Measurements from ENCODE around the gene THSD7A. TPM values are rescaled to one million over a fixed set of nuclear protein-coding genes. Genes with fewer than 3 reads are reported as not detected.

The THSD7A gene
- total RNA-seq, 1 donor from 2014 or later = 0.28 TPM

- Histone ChIP-seq H3K27ac (no peak overlapping the region), H2AFZ (replicated peaks) (no peak overlapping the region), H3K36me3 (no peaks in the 10 kb centered on the region), H3F3A (ENCODE audit: low read depth) (no peaks in the 10 kb centered on the region), H3K4me1 (no peaks in the 10 kb centered on the region), H3K4me2 (no peak overlapping the region), H3K9ac (no peak overlapping the region), H3K27me3 (no peaks in the 10 kb centered on the region), H3K4me3 (no peak overlapping the region), H3K9me3 (ENCODE audit: low read depth) (no peaks in the 10 kb centered on the region), H4K20me1 (ENCODE audit: low read depth) (no peaks in the 10 kb centered on the region), H3K79me2 (ENCODE audit: low read depth) (no peaks in the 10 kb centered on the region)
- H3K4me3 Mint-ChIP-seq = no peak overlapping the region
- H3K9me3 Mint-ChIP-seq = peaks cover 6% of the 10 kb centered on the region
- H3K27me3 Mint-ChIP-seq (ENCODE audit: insufficient read depth, low read depth) = no peaks in the 10 kb centered on the region
- H3K4me1 Mint-ChIP-seq = no peaks in the 10 kb centered on the region
- TF ChIP-seq EZH2phosphoT487 (IDR thresholded peaks at IDR 0.05) (no peak), CTCF (IDR thresholded peaks at IDR 0.05) (no peak)
- peaks cover 1% of the 10 kb centered on the region for H3K36me3 Mint-ChIP-seq
- DNase-seq (ENCODE audit: low spot score) = no peak
- no peak overlapping the region for H3K27ac Mint-ChIP-seq
These were observed 283.5 kb downstream of the THSD7A start for GRCh38 chr7:11548532-11548931.

- Histone ChIP-seq H3K79me2 (ENCODE audit: low read depth) (no peaks in the 10 kb centered on the region), H3K9ac (no peak overlapping the region), H3K27ac (no peak overlapping the region), H4K20me1 (ENCODE audit: low read depth) (no peaks in the 10 kb centered on the region), H3K4me2 (no peak overlapping the region), H3K36me3 (no peaks in the 10 kb centered on the region), H3K4me1 (no peaks in the 10 kb centered on the region), H2AFZ (replicated peaks) (no peak overlapping the region), H3K4me3 (no peak overlapping the region), H3K9me3 (ENCODE audit: low read depth) (no peaks in the 10 kb centered on the region), H3K27me3 (no peaks in the 10 kb centered on the region), H3F3A (ENCODE audit: low read depth) (no peaks in the 10 kb centered on the region)
- no peak for DNase-seq (ENCODE audit: low spot score)
- Mint-ChIP-seq H3K27me3 (ENCODE audit: insufficient read depth, low read depth) (peaks cover 2% of the 10 kb centered on the region), H3K27ac (no peak overlapping the region), H3K4me3 (no peak overlapping the region), H3K9me3 (peaks cover 6% of the 10 kb centered on the region), H3K36me3 (peaks cover 12% of the 10 kb centered on the region), H3K4me1 (peaks cover 4% of the 10 kb centered on the region)
- TF ChIP-seq CTCF (IDR thresholded peaks at IDR 0.05) (no peak), EZH2 (IDR thresholded peaks at IDR 0.05) (no peak), EZH2phosphoT487 (IDR thresholded peaks at IDR 0.05) (no peak)
These were observed 290.7 kb downstream of the THSD7A start for GRCh38 chr7:11541330-11541729.

- no peak overlapping the region for H3K4me3 ChIP-seq
- H3K9ac ChIP-seq = no peak overlapping the region
- Mint-ChIP-seq H3K9me3 (peaks cover 3% of the 10 kb centered on the region), H3K27ac (no peak overlapping the region), H3K27me3 (ENCODE audit: insufficient read depth, low read depth) (peaks cover 2% of the 10 kb centered on the region), H3K4me3 (no peak overlapping the region), H3K36me3 (peaks cover 12% of the 10 kb centered on the region), H3K4me1 (peaks cover 4% of the 10 kb centered on the region)
- no peaks in the 10 kb centered on the region for H3K4me1 ChIP-seq
- TF ChIP-seq CTCF (IDR thresholded peaks at IDR 0.05) = no peak
- TF ChIP-seq EZH2phosphoT487 (IDR thresholded peaks at IDR 0.05) = no peak
- no peak for TF ChIP-seq EZH2 (IDR thresholded peaks at IDR 0.05)
- no peak overlapping the region for H2AFZ ChIP-seq (replicated peaks)
- no peaks in the 10 kb centered on the region for H3K27me3 ChIP-seq
- no peak for DNase-seq (ENCODE audit: low spot score)
- no peaks in the 10 kb centered on the region for H3K9me3 ChIP-seq (ENCODE audit: low read depth)
- H3F3A ChIP-seq (ENCODE audit: low read depth) = no peaks in the 10 kb centered on the region
- no peaks in the 10 kb centered on the region for H4K20me1 ChIP-seq (ENCODE audit: low read depth)
- no peaks in the 10 kb centered on the region for H3K79me2 ChIP-seq (ENCODE audit: low read depth)
- no peak overlapping the region for H3K4me2 ChIP-seq
- H3K27ac ChIP-seq = no peak overlapping the region
- no peaks in the 10 kb centered on the region for H3K36me3 ChIP-seq
These were observed 291.7 kb downstream of the THSD7A start for GRCh38 chr7:11540271-11540761.

All from neural progenitor cell (in vitro differentiated cells).